OCI-LY1 (cell line): ENCODE results near the gene DUSP9.

Experiments used
- CTCF ChIP-seq: fragments of 200-600 bp; sonication (generic), shearing (Covaris generic); IDR thresholded peaks from 2 replicates; pipeline ENCODE4 v1.5.1; 2017; ENCODE audit warnings: mild to moderate bottlenecking, antibody characterized with exemption, low read length, moderate library complexity, mixed read lengths
- EZH2 ChIP-seq: fragments of 200-600 bp; sonication (generic), shearing (Covaris generic); IDR thresholded peaks from 2 replicates; pipeline ENCODE4 v1.8.0; 2017; ENCODE audit warnings: borderline replicate concordance, mixed run types, mild to moderate bottlenecking, antibody characterized with exemption, low read length, moderate library complexity, mixed read lengths

- TF ChIP-seq EZH2 (no peak), CTCF (no peak)
Measured at GRCh38 chrX:153686711-153687110, 39.7 kb downstream of the DUSP9 start.
